Fibroblast of skin of abdomen (primary cell): ENCODE measurements around the gene GARNL3.

Experiments used
- DNase-seq: peaks from one replicate; pipeline ENCODE4 v3.0.0-alpha.2; 2013

Gene GARNL3

GRCh38 chr9:127233550-127233949, 31.0 kb upstream of the GARNL3 start:
- no peak for DNase-seq

GRCh38 chr9:127233989-127234388, 30.6 kb upstream of the GARNL3 start:
- no peak for DNase-seq

- no peak for DNase-seq
These were observed 26.8 kb upstream of the GARNL3 start for GRCh38 chr9:127237801-127238200.

GRCh38 chr9:127241354-127241753, 23.2 kb upstream of the GARNL3 start:
- DNase-seq, result no peak

GRCh38 chr9:127244609-127245601, 19.7 kb upstream of the GARNL3 start:
- DNase-seq, result peak; percentile 95

GRCh38 chr9:127245637-127246164, 18.9 kb upstream of the GARNL3 start:
- no peak for DNase-seq

GRCh38 chr9:127248241-127248640, 16.3 kb upstream of the GARNL3 start:
- no peak for DNase-seq

GRCh38 chr9:127249877-127250276, 14.7 kb upstream of the GARNL3 start:
- DNase-seq, result no peak

- DNase-seq, result no peak
These were observed 13.6 kb upstream of the GARNL3 start for GRCh38 chr9:127250896-127251391.

- DNase-seq, result no peak
These were observed 11.9 kb upstream of the GARNL3 start for GRCh38 chr9:127252410-127253318.

GRCh38 chr9:127253446-127253845, 11.1 kb upstream of the GARNL3 start:
- no peak for DNase-seq

GRCh38 chr9:127255692-127256091, 8.9 kb upstream of the GARNL3 start:
- no peak for DNase-seq

- DNase-seq, result no peak
These were observed 8.2 kb upstream of the GARNL3 start for GRCh38 chr9:127256324-127256723.

- no peak for DNase-seq
These were observed 5.7 kb upstream of the GARNL3 start for GRCh38 chr9:127258606-127259471.

- no peak for DNase-seq
These were observed 2.0 kb upstream of the GARNL3 start for GRCh38 chr9:127262602-127263001.

- DNase-seq, result no peak
These were observed 1.3 kb upstream of the GARNL3 start for GRCh38 chr9:127263237-127263636.

- DNase-seq, result no peak
These were observed 910 bp upstream of the GARNL3 start for GRCh38 chr9:127263664-127264063.

- DNase-seq, result no peak
These were observed 3.4 kb downstream of the GARNL3 start for GRCh38 chr9:127267793-127268525.

GRCh38 chr9:127269449-127269848, 4.9 kb downstream of the GARNL3 start:
- DNase-seq, result no peak

GRCh38 chr9:127273326-127273725, 8.8 kb downstream of the GARNL3 start:
- DNase-seq, result peak; percentile 2

- DNase-seq, result no peak
These were observed 12.5 kb downstream of the GARNL3 start for GRCh38 chr9:127277099-127277498.
